GM13977 (cell line): Measurements from ENCODE around the gene FFAR2.
"Not testable (repeated sequence)": the region's sequence is repeated elsewhere in the genome, so short reads cannot be mapped to it uniquely, and the experiment has no call there.

ENCODE experiments used
- DNase-seq: peaks from one replicate; pipeline ENCODE4 v3.0.0; 2012; ENCODE audit warnings: low spot score
- CTCF ChIP-seq: IDR thresholded peaks from 2 replicates; pipeline ENCODE4 v1.5.1; 2012; ENCODE audit warnings: mild to moderate bottlenecking, control low read depth; ENCODE audit not compliant: insufficient read depth; ENCODE audit errors: extremely low read depth, missing control alignments
- in situ Hi-C: fragments of 300-500 bp; cut with MboI; formaldehyde crosslinking; loops from one replicate; pipeline ENCODE4 v1.12.0; 2022; ENCODE audit warnings: low sequenced_read_pairs, low pct_unique_long_range_greater_than_20kb, mixed read lengths, inconsistent platforms; ENCODE audit not compliant: unreplicated experiment

The FFAR2 gene

GRCh38 chr19:35458731-35459391 lies 10.8 kb downstream of the FFAR2 start:
- TF ChIP-seq CTCF = no peak
- in situ Hi-C loops = no loop called here
- DNase-seq = no peak

- in situ Hi-C loops = no loop called here
- no peak for DNase-seq
- no peak for TF ChIP-seq CTCF
Observed at GRCh38 chr19:35459414-35460082, 11.5 kb downstream of the FFAR2 start.

- in situ Hi-C loops = no loop called here
- no peak for TF ChIP-seq CTCF
- no peak for DNase-seq
Observed at GRCh38 chr19:35460608-35461007, 12.6 kb downstream of the FFAR2 start.

- TF ChIP-seq CTCF = no peak
- no peak for DNase-seq
- in situ Hi-C loops = no loop called here
Observed at GRCh38 chr19:35461060-35461459, 13.0 kb downstream of the FFAR2 start.

GRCh38 chr19:35461788-35462187 lies 13.7 kb downstream of the FFAR2 start:
- in situ Hi-C loops, DNase-seq: not testable (repeated sequence)

- in situ Hi-C loops = no loop called here
Observed at GRCh38 chr19:35462476-35462953, 14.5 kb downstream of the FFAR2 start.

GRCh38 chr19:35462956-35463355 lies 14.9 kb downstream of the FFAR2 start:
- in situ Hi-C loops = not testable (repeated sequence)

More at GRCh38 chr19:35462476-35462953, 14.5 kb downstream of the FFAR2 start:
- peak; percentile 75 for DNase-seq
- peak; percentile 40 for TF ChIP-seq CTCF

More at GRCh38 chr19:35462956-35463355, 14.9 kb downstream of the FFAR2 start:
- not testable (repeated sequence) for DNase-seq
